Measurements from ENCODE around the gene GDPD2.
"Not testable (repeated sequence)": the region's sequence is repeated elsewhere in the genome, so short reads cannot be mapped to it uniquely, and the experiment has no call there.

The GDPD2 gene

GRCh38 chrX:70422851-70423341 is at the start of gene GDPD2:
GDPD2 (plus strand) TSS chrX:70423314; CDS start chrX:70424985, 1,671 bp downstream.
- no peak for DNase-seq

- DNase-seq: no peak
Measured at GRCh38 chrX:70386235-70386634, 36.9 kb upstream of the GDPD2 start.

GRCh38 chrX:70398899-70399298 is 24.2 kb upstream of the GDPD2 start:
- no peak for DNase-seq

- not testable (repeated sequence) for DNase-seq
Measured at GRCh38 chrX:70400181-70400580, 22.9 kb upstream of the GDPD2 start.

GRCh38 chrX:70402721-70403120 is 20.4 kb upstream of the GDPD2 start:
- DNase-seq: no peak

GRCh38 chrX:70405003-70405402 is 18.1 kb upstream of the GDPD2 start:
- no peak for DNase-seq

- DNase-seq: no peak
Measured at GRCh38 chrX:70410921-70411320, 12.2 kb upstream of the GDPD2 start.

- DNase-seq: no peak
Measured at GRCh38 chrX:70411475-70411874, 11.6 kb upstream of the GDPD2 start.

- DNase-seq: no peak
Measured at GRCh38 chrX:70421618-70422017, 1.5 kb upstream of the GDPD2 start.

GRCh38 chrX:70423936-70424675 is 992 bp downstream of the GDPD2 start:
- DNase-seq: no peak

- DNase-seq: no peak
Measured at GRCh38 chrX:70424801-70425200, 1.7 kb downstream of the GDPD2 start.

GRCh38 chrX:70426286-70427278 is 3.5 kb downstream of the GDPD2 start:
- no peak for DNase-seq

- DNase-seq: no peak
Measured at GRCh38 chrX:70427365-70427764, 4.3 kb downstream of the GDPD2 start.

GRCh38 chrX:70429759-70430158 is 6.6 kb downstream of the GDPD2 start:
- DNase-seq: no peak

GRCh38 chrX:70432936-70433847 is 10.1 kb downstream of the GDPD2 start:
- no peak for DNase-seq

GRCh38 chrX:70433848-70434351 is 10.8 kb downstream of the GDPD2 start:
- no peak for DNase-seq

- DNase-seq: peak; percentile 85
Measured at GRCh38 chrX:70434352-70434866, 11.3 kb downstream of the GDPD2 start.

GRCh38 chrX:70434914-70435586 is 11.9 kb downstream of the GDPD2 start:
- DNase-seq: no peak

GRCh38 chrX:70436343-70436742 is 13.2 kb downstream of the GDPD2 start:
- DNase-seq: no peak

GRCh38 chrX:70437011-70437410 is 13.9 kb downstream of the GDPD2 start:
- no peak for DNase-seq

- no peak for DNase-seq
Measured at GRCh38 chrX:70437921-70438665, 15.0 kb downstream of the GDPD2 start.

Data from right forelimb (tissue), 1 donor.